Stimulated activated CD8-positive, alpha-beta memory T cell treated with anti-CD3 and anti-CD28 coated beads, Interleukin-4, amount 100 ng/mL, for 4 hours (primary cell): Measurements from ENCODE around the gene MCTP2.
"Not testable (repeated sequence)": the region's sequence is repeated elsewhere in the genome, so short reads cannot be mapped to it uniquely, and the experiment has no call there.

ENCODE experiments used
- DNase-seq, 2 donors: peaks; one replicate each; pipeline ENCODE4 v3.0.0-alpha.2; 2020; ENCODE audit warnings: low read depth in 2 of 2, low spot score in 1 of 2

MCTP2 gene

DNA sequence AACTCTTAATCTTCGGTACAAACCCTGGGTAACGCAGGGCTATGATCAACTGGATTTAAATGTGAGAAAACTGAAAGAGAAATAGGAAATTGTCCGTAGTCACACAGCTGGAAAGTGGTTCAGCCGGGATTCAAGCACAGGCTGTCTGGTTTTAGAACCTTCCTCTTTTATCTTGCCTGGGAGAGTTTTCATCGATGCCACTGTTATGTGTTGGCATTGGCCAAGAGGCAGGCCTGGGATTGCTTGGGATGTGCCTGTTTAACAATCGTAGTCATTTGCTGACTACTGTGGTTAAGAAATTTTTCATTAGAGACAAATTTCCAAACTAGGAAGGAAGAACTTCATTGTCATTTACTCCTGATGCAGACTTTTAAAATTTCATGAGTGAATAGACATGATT is 4.3 kb downstream of the MCTP2 start:
- no peak for DNase-seq

GRCh38 chr15:94236608-94237007 is 5.2 kb downstream of the MCTP2 start:
- no peak for DNase-seq

- DNase-seq: no peak
Measured at GRCh38 chr15:94237903-94238302, 6.5 kb downstream of the MCTP2 start.

DNA sequence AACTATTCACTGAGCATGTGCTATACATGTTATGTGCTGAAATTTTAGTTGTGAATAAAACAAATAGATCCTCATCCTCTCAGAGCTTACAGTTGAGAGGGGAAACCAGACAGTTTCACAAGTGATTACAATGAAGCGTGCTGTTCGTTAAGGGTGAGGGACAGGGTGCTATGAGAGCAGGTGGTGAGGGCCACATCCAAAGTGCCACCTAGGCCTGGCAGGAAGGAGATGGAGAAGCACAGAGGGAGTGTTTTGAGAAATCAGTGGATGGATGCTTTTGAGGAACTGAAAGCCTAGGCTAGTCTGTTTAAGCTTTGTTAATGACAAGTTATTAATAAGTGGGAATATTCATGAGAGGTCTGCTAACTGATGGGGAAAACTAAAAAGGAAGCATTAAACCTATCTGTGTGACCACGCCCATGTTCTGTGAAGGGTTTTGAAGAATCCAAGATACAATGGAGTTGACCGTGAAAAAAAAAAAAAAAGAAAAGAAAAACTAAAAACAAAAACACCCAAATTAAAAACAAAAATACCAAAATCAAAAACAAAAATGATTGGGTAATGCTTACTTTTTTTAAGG is 7.3 kb downstream of the MCTP2 start:
- DNase-seq: no peak

DNA sequence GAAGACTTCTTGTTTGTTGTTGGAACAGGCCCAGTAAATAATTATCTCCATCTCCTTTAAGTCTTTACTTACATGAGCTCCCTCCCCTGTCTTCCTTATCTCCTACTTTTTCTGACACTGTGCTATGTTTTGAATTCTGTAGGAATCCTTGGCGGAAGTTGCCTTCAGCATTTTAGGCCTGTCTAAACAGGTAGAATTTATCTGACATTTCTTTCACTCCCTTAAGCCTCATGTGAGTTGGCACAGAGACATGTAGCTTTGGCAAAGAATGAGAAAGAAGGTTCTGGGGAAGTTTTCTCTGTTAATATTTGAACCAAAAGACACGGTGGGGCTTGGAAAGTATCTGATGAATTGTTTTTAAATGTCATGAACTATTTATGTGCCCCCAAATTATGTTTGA is 8.1 kb downstream of the MCTP2 start:
- no peak for DNase-seq

DNA sequence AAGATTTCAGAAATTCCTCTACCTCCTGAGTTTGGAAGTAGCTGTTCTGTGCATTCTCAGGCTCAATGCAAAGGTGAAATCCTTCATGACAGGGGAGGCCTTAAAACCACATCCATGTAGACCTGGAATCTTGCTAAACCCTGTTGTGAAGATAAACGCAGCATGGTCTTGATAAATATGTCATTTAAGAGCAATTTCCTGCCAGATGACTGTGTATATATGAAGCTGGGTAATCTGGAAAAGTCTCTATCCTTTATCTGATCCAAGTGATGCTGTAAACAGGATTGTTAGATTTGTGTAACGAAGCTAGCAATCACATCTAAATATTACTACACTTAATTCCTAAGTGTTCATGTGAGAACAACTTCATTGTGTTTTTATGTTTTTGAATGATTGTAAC is 9.1 kb downstream of the MCTP2 start:
- no peak for DNase-seq

- no peak for DNase-seq
Measured at GRCh38 chr15:94242257-94242656, 10.9 kb downstream of the MCTP2 start.

- DNase-seq: not testable (repeated sequence)
Measured at GRCh38 chr15:94243003-94243402, 11.6 kb downstream of the MCTP2 start.

GRCh38 chr15:94243418-94243817 is 12.1 kb downstream of the MCTP2 start:
- no peak for DNase-seq

DNA sequence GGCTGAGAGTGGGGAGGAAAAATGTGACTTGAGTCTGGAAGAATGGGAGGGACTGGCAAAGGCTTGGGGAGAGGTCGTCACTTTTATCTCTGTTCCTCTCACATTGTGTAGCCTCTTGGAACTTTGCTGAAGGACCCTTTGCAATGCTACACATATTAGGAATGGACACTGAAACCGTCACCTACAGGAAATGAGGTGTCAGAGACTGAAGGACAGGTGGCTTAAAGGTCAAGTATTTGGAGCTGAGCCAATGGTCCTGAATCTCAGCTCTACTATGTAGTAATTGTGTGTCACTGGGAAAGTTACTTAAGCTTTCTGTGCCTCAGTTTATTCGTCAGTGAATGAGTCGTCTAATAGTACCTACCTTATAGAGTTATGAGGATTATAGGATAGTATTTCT is 14.7 kb downstream of the MCTP2 start:
- DNase-seq: no peak

DNA sequence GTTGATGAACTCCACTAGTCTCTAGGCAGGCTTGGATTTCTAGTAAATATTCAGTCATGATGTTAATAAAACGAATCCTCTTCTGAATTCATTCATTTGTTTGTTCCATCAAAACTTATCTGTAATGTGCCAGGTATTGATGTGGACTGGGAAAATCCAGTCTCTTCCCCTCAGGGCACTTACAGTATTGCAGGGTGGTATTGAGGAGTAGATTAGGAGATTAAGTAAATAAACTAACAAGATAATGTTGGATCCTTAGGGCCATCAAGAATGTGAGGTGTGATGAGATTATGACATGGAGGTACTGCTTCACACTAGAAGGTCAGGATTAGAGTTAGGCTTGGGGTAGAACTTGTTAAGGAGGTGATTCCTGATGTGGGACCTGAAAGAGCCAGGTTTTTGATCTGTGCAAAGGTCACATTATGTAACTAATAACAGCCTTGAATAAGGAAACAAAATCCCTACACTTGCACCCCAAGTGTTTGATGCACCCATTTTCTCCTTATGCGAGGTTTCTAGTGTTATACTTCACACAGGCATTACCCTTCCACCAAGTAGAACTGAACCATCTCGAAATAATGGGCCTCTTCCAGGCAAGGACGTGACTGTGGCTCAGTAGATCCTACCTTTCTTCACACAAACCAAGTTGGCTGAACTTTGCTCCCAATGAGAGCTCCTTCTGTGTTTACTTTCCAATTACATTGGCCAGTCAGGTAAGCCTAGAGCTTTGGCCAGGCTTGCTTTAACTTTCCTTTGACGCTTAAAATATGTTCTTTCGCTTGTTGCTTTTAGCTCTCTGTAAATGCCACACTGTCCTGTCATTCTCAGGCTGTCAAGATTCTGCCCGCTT is 16.7 kb downstream of the MCTP2 start:
- no peak for DNase-seq

DNA sequence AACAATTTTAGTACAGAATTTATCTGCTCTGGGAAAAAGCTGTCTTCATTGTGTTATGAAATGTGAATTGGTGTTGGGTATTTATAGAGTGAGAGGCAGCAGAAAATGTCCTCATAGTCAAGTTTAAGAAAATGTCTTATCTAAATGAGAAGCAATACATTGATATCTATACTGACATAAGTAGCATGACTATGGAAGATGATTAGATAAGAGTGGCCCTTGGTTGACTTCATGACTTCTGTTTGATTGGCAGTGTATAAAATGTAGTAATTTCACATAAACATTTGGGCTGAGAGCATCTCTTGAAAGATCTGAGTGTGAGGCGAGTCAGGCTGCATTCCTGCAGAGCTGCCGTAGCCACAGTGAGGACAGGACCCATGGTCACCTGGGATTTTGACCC is 19.4 kb downstream of the MCTP2 start:
- no peak for DNase-seq

GRCh38 chr15:94252223-94252766 is 20.9 kb downstream of the MCTP2 start:
- DNase-seq: no peak

DNA sequence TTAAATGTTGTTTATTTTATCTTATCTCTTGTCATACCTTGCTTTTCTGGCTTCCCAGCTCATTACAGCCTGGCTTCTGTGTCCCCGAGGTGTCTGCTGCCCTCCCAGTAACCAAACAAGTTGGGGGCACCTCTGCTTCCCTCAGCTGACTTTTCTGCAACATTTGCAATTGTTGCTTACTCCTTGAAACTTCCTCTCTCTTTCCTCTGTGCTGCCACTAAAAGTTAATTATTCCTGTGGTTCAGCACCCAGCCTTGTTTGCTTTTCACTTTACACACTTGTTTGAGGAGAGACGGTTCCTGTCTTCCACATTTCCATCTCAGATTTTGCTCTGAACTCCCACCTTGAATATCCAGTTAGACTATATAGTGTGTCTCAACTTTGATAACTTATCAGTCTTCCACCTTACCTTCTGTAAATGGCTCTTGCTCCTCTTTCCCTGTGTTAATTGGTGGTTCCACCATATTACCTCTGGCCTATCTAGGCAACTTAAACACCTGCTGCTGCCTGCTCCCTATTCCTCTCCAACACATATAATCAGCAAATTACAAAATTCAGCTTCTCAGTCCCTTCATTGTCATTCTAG is 21.6 kb downstream of the MCTP2 start:
- DNase-seq: no peak

- no peak for DNase-seq
Measured at GRCh38 chr15:94253742-94254141, 22.4 kb downstream of the MCTP2 start.

- DNase-seq: no peak
Measured at GRCh38 chr15:94255540-94255939, 24.2 kb downstream of the MCTP2 start.

DNA sequence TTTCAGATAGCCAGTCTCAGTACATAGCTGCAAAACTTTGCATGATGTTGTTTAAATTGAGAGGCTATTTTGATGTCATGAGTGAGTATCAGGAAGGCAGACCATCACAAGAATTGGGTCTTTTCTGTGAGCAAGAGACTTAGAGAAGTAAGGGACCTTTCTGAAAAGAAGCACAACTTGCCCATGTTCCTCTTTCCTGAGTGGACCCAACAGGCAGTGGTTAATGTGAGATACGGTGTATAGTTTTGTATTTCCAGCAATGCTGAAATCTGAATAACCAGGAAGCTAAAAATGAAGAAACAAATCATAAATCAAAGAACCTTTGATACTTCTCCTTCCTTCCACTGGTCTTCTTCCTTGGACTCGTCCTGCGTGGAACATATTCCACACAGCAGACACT is 25.1 kb downstream of the MCTP2 start:
- no peak for DNase-seq

DNA sequence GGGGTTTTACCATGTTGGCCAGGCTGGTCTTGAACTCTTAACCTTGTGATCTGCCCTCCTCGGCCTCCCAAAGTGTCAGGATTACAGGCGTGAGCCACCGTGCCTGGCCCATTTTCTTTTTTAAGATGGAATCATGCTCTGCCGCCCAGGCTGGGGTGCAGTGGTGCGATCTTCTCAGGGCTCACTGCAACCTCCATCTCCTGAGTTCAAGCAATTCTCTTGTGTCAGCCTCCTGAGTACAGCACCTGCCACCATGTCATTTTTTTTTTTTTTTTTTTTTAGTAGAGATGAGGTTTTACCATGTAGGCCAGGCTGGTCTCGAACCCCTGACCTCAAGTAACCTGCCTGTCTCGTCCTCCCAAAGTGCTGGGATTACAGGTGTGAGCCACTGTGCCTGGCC is 26.4 kb downstream of the MCTP2 start:
- DNase-seq: not testable (repeated sequence)

- DNase-seq: no peak
Measured at GRCh38 chr15:94258246-94258645, 26.9 kb downstream of the MCTP2 start.

DNA sequence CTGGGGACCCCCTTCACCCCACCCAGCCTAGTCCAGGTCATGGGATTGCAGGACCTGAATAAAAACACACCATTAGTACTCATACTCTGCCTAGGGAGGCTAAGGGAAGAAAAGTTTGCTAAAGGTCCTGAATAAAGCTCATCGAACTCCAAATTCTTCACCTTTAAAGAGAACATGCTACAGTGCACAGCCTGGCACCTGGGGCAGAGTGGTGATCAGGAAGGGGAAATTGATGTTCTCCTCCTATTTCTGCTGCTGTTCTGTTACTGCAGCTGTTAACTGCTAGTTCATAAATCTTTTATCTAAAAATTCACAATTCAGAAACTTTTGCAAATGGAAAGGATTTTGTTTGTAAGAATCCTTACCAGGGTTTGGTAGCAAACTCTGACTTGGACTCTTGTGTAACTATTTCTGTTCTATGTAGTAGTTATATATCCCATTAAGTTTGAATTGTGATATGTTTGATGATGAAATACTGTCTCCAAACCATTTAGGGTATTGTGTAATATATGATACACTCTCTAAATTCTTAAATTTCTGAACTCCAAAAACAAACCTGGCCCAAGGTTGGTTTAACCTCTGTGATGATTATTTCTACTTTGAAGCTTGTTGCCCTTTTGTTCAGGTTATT is 27.9 kb downstream of the MCTP2 start:
- no peak for DNase-seq

GRCh38 chr15:94259863-94260262 is 28.5 kb downstream of the MCTP2 start:
- DNase-seq: no peak

DNA sequence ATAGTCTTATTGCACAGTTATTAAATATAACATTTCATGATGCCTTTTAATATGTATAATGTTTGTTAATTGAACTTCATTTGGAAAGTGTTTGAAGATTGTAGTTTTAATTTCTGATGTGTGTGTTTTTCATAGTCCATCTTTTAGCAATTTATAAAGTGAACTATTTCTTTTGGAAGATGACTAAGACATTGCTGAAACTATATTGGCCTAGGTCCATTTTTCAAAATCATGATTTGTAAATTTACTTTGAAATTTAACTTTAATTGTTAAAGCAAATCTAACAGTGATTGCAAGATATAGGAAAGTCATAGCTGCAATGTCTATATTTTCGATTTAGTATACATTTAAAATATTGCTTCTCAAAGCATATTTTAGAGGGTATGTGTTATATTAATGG is 30.8 kb downstream of the MCTP2 start:
- no peak for DNase-seq
